Neural crest cell (in vitro differentiated cells): Measurements from ENCODE around the gene GPR153. TPM values are rescaled to one million over a fixed set of nuclear protein-coding genes. Genes with fewer than 3 reads are reported as not detected.

Experiments
- DNase-seq: peaks from one replicate; pipeline ENCODE4 v3.0.0; 2021; ENCODE audit warnings: low read depth, mixed read lengths, low spot score
- H3K27ac Mint-ChIP-seq: one replicate; pipeline ENCODE4 v1.8.0; 2021; ENCODE audit warnings: mild to moderate bottlenecking, mixed read lengths; ENCODE audit not compliant: unreplicated experiment
- H3K27me3 Mint-ChIP-seq: 2 replicates; pipeline ENCODE4 v1.8.0; 2021; ENCODE audit warnings: low read depth, mild to moderate bottlenecking, mixed read lengths
- H3K36me3 Mint-ChIP-seq: 2 replicates; pipeline ENCODE4 v1.8.0; 2021; ENCODE audit warnings: low read depth, mild to moderate bottlenecking, mixed read lengths
- H3K4me1 Mint-ChIP-seq: 2 replicates; pipeline ENCODE4 v1.8.0; 2021; ENCODE audit warnings: mixed read lengths
- H3K4me3 Mint-ChIP-seq: one replicate; pipeline ENCODE4 v1.8.0; 2021; ENCODE audit warnings: mild to moderate bottlenecking, mixed read lengths
- H3K9me3 Mint-ChIP-seq: 2 replicates; pipeline ENCODE4 v1.8.0; 2021; ENCODE audit warnings: mixed read lengths
- CTCF ChIP-seq: fragments of 200-600 bp; sonication (generic); conservative IDR thresholded peaks from 2 replicates; pipeline ENCODE4 v1.5.0; 2021; ENCODE audit warnings: antibody characterized with exemption, mild to moderate bottlenecking
- total RNA-seq: library from RNA; stranded (reverse); gene quantifications from 2 replicates; pipeline ENCODE4 v1.2.1, GENCODE V29; 2021

Gene GPR153
- total RNA-seq, 1 donor from 2014 or later: 28.1 TPM

GRCh38 chr1:6199298-6200187 is 61.4 kb downstream of the GPR153 start, which contains the start of gene RPL22:
Gene RPL22 (minus strand): TSS chr1:6199595. CDS start chr1:6199573, 22 bp downstream.
- Mint-ChIP-seq H3K27ac (peak within 1 kb of the TSS; percentile 97), H3K27me3 (peaks cover 15% of the 10 kb centered on the region), H3K4me1 (peaks cover 36% of the 10 kb centered on the region), H3K9me3 (peaks cover 6% of the 10 kb centered on the region), H3K4me3 (peak within 1 kb of the TSS; percentile 91), H3K36me3 (peaks cover 8% of the 10 kb centered on the region)
- peak; percentile 95 for DNase-seq
- TF ChIP-seq CTCF: no peak

- Mint-ChIP-seq H3K4me3 (peak overlapping the region; percentile 91), H3K36me3 (peaks cover 8% of the 10 kb centered on the region), H3K27me3 (peaks cover 12% of the 10 kb centered on the region), H3K4me1 (peaks cover 36% of the 10 kb centered on the region), H3K27ac (peak overlapping the region; percentile 81), H3K9me3 (peaks cover 6% of the 10 kb centered on the region)
- TF ChIP-seq CTCF: no peak
- DNase-seq: no peak
Observed at GRCh38 chr1:6198646-6199297, 62.1 kb downstream of the GPR153 start.

GRCh38 chr1:6197746-6198427 is 63.0 kb downstream of the GPR153 start:
- Mint-ChIP-seq H3K4me3 (peak overlapping the region; percentile 91), H3K9me3 (peaks cover 6% of the 10 kb centered on the region), H3K27me3 (peaks cover 9% of the 10 kb centered on the region), H3K4me1 (peaks cover 36% of the 10 kb centered on the region), H3K27ac (peak overlapping the region; percentile 81), H3K36me3 (peaks cover 10% of the 10 kb centered on the region)
- no peak for TF ChIP-seq CTCF
- DNase-seq: no peak

Other genes with a start within 250 kb of the GPR153 start
- 8.3 and 9.0 TPM in 2 replicates for gene KCNAB2, start 215.2 kb downstream of the GPR153 start, total RNA-seq
- 0.16 and 0.98 TPM in 2 replicates for gene CHD5, start 80.8 kb downstream of the GPR153 start, total RNA-seq
- 479 and 516 TPM in 2 replicates for gene RPL22, start 61.5 kb downstream of the GPR153 start, total RNA-seq
- gene RNF207, start 55.0 kb downstream of the GPR153 start, total RNA-seq: 3.8 and 4.9 TPM in 2 replicates
- 85.4 and 92.8 TPM in 2 replicates for gene ICMT, start 25.1 kb downstream of the GPR153 start, total RNA-seq
- gene HES3, start 16.9 kb downstream of the GPR153 start, total RNA-seq: 23.6 and 25.2 TPM in 2 replicates
- gene ACOT7, start 132.7 kb upstream of the GPR153 start, total RNA-seq: 107 and 110 TPM in 2 replicates
- gene HES2, start 158.8 kb upstream of the GPR153 start, total RNA-seq: 0.07 TPM in 1 of 2 replicates, not detected in the other
- 1.7 and 4.3 TPM in 2 replicates for gene ESPN, start 163.7 kb upstream of the GPR153 start, total RNA-seq
- 23.4 and 26.1 TPM in 2 replicates for gene TNFRSF25, start 205.1 kb upstream of the GPR153 start, total RNA-seq
- gene PLEKHG5, start 230.6 kb upstream of the GPR153 start, total RNA-seq: 28.9 and 31.7 TPM in 2 replicates